HG03558 (cell line): Measurements from ENCODE around the gene TENM3.

Source experiments
- ATAC-seq: cut with Tn5 transposase; IDR thresholded peaks from one replicate; pipeline ENCODE4 v1.9.1; 2021; ENCODE audit warnings: moderate number of reproducible peaks; ENCODE audit not compliant: unreplicated experiment; ENCODE audit errors: extremely low read depth

TENM3 gene

GRCh38 chr4:182278729-182279128, 35.5 kb downstream of the TENM3 start:
- no peak for ATAC-seq

- no peak for ATAC-seq
These were observed 37.4 kb downstream of the TENM3 start for GRCh38 chr4:182280436-182281111.

DNA sequence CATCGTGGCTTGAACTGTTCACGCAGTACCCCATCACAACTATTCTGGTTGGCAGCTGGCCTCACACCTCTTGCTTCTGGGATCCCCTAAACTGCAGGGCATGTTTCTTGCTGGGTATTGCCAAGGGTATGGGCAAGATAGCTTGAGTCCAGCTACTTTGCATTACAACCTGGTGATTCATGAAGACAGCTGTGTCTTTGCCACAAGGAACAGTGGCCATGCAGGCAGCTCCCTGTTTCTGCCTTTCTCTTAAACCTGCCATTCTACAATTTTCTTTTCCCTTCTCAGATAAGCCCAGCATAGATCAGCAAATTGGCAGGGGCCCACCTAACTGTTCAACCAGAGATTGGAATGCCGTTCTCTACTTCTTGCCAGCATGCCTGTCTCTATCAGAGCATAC, 42.8 kb downstream of the TENM3 start:
- ATAC-seq, result no peak

DNA sequence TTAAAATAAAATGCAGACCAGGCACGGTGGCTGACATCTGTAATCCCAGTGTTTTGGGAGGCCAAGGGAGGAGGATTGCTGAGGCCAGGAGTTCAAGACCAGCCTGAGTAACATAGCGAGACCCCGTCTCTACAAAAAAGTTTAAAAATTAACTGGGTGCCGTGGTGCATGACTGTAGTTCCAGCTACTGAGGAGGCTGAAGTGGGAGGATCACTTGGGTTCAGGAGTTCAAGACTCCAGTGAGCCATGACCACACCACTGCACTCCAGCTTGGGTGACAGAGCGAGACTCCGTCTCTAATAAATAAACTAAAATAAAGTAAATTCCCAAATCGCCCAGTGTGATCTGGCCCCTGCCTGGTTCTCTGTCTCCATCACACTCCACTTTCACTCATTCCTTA, 43.7 kb downstream of the TENM3 start:
- ATAC-seq, result no peak

DNA sequence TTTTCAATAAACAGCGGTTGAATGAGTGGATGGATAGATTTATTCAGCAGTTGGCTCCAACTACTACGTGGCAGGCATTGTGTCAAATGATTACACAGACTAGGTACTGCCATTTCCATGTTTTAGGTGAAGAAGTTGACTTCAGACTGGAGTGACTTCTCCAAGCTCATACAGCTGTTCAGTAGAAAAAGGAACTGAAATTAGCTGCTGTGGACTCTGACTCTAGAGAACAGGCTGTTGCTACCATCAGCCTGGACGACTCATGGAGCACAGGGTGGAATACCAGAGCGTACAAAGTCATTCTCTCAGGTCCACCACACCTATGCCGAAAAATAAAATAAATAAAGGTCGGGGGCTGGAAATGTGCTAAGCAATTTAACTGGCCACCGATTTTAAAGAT, 45.3 kb downstream of the TENM3 start:
- ATAC-seq, result no peak

- no peak for ATAC-seq
These were observed 46.6 kb downstream of the TENM3 start for GRCh38 chr4:182289809-182290208.

DNA sequence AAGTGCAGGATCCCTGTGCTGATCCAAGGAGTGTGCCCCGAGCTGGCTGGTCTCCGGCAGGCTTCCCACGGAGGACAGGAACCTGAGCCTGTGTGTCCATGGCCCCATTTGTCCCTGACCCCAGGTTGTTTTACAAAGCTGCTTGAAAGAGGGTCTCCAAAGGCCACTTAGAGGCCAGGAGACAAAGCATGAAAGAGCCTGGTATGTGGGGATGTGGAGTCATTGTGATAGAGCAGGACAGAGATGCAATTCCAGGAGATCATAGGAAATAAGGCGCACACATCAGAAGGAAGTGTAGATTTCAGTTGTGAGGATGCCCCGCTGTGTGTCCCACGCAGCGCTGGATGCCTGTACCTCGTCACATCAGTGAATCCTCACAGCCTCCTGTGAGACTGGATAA, 48.0 kb downstream of the TENM3 start:
- ATAC-seq, result no peak

- ATAC-seq, result no peak
These were observed 48.5 kb downstream of the TENM3 start for GRCh38 chr4:182291597-182292270.

- ATAC-seq, result no peak
These were observed 49.4 kb downstream of the TENM3 start for GRCh38 chr4:182292612-182293011.

DNA sequence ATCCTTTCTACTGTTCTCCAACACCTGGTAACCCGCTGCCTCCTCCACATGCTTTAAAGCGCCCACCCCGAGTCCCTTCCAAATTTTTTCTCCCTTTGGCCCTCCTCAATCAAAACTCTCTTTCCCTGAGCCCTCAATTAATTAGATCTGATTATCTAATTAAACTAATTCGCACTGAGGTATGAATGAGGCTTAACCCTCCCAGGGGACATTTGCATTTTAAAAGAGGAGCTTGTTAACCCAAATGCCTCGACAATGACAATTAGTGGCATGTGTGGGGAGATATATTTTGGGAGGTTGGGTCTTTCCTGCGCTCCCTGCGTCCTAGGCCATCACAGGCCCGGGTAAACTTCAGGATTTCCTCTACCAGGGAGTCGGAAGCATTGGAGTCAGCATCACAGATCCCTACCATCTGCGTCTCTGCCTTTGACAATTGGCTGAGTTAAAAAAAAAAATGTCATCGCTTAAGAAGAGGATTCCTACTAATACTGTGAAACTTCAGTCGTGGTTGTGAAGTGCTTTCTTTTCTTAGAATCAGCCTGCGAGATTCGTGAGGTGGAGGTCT, 50.6 kb downstream of the TENM3 start:
- ATAC-seq, result no peak

GRCh38 chr4:182294451-182294850, 51.2 kb downstream of the TENM3 start:
- ATAC-seq, result no peak

GRCh38 chr4:182297659-182298058, 54.5 kb downstream of the TENM3 start:
- no peak for ATAC-seq

- no peak for ATAC-seq
These were observed 58.5 kb downstream of the TENM3 start for GRCh38 chr4:182301736-182302135.

DNA sequence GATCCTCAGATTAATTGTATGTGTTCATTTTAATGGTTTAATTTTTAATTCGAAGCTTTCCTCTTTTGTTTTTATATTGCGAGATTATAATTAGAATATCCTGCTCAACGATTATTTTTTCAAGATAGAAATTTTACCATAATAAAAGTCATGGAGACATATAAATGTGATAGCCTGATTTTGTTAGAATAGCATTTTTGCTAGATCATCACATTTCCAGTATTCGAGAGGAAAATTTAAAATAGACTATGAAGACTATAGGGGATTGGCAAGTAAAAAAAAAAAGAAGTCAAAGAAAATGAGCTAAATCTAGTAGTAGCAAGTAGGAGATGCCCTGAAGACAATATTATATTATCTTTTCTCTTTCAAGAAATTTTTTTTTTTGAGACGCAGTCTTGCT, 60.6 kb downstream of the TENM3 start:
- ATAC-seq, result no peak

DNA sequence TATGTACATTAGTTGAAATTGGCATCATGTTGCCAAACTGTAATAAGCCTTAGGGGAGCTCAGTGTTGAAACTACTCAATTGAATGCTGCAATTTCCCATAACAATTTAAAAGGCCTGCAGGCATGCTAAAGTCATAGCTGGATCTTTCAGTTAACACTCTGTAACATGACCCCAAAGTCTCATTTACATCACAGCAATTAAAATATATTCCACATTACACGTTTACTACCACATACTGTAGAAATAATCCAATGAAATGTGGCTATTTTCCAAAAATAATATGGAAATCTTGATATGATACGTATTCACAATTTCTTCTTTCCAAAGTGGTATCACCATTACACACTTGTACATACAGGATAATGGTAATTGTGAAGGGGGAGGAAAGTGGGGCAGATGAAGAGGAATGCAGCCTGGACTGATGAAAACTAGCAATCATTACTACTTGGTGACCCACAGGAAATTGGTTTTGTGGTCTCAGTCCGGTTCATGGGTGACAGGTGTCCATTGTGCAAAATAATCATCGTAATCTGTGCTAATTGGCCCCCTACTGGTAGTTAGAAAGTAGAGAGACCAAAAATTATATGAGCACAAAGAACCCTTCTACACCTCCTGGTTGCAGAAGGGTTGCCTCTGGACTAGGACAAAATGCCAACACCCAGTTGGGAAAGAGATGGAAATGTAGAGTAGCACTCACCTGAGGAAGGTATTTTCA, 63.7 kb downstream of the TENM3 start:
- no peak for ATAC-seq

- no peak for ATAC-seq
These were observed 64.5 kb downstream of the TENM3 start for GRCh38 chr4:182307746-182308145.

DNA sequence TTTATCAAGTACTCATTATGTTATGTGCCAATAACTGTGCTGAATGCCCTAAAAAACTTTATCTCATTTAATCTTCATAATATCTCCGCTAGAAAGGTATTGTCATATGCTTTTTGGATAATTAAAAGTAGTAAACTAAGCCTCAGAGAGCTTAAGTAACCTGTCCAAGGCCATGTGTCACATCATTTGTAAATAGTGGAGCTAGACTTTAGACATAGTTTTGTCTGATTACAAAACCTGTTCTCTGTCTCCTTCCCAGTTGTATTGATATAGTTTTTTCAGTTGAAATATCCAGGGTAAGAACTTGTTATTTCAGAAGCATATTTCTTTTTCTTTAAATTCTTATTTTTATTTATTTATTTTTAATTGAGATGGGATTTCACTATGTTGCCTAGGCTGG, 66.7 kb downstream of the TENM3 start:
- ATAC-seq, result no peak

DNA sequence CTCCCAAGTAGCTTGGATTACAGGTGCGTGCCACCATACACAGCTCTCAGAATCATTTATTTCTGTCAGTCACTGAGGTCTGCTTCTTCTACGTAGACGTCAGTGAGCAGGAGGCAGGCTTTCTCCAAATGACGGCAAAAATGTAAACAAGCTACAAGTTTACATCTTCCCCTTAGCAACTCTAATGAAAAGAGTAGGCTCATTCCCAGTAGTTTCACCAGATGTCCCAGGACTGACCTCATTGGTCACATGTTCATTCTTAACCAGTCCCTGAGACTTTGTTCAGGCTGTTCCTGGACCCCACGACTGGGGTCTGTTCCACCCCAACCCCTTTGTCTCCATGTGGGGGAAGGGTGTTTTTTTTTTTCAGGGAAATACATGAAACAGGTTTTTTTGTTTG, 67.1 kb downstream of the TENM3 start:
- no peak for ATAC-seq

DNA sequence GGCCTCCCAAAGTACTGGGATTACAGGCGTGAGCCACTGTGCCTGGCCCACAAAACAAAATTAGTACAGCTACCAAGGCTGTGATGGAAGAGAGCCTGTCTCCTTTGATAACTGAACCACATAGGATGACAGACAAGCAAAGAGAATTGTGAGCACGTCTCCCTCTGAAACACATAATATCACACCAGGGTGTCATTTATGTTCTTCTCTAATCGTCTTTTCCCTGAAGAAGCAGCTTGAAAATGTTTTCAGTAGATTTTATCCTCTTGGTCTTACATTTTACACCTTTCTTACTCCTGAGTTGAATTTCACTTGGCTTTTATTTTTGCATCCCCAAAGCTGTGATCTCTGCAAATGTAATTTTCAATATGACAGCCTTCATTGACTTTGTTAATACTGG, 67.8 kb downstream of the TENM3 start:
- no peak for ATAC-seq

GRCh38 chr4:182314537-182314936, 71.3 kb downstream of the TENM3 start:
- no peak for ATAC-seq

DNA sequence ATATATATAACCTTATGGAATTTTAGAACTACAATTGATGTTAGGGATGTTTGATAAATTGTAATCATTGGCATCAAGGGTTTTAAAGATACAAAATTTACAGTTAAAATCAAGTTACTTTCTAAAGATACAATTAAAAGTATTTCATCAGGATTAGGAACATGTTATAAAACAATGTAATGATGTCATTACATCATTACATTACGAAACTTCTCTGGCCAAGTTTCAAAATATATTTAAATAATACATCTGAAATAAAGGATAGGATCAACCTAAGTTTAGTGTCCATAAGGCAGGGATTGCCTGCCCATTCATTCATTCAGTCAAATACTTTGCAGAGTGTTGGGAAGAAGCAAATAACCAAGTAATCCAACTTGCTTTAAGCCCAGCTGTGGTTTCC, 75.1 kb downstream of the TENM3 start:
- ATAC-seq, result no peak
